HG03521 (cell line): ENCODE measurements around the gene HSBP1.

Experiments
- ATAC-seq: cut with Tn5 transposase; IDR thresholded peaks from one replicate; pipeline ENCODE4 v1.9.1; 2021; ENCODE audit warnings: mild to moderate bottlenecking, moderate library complexity; ENCODE audit not compliant: unreplicated experiment

The HSBP1 gene

GRCh38 chr16:83835586-83836566, 28.1 kb downstream of the HSBP1 start:
- no peak for ATAC-seq

- no peak for ATAC-seq
These were observed 29.8 kb downstream of the HSBP1 start for GRCh38 chr16:83837566-83837965.

DNA sequence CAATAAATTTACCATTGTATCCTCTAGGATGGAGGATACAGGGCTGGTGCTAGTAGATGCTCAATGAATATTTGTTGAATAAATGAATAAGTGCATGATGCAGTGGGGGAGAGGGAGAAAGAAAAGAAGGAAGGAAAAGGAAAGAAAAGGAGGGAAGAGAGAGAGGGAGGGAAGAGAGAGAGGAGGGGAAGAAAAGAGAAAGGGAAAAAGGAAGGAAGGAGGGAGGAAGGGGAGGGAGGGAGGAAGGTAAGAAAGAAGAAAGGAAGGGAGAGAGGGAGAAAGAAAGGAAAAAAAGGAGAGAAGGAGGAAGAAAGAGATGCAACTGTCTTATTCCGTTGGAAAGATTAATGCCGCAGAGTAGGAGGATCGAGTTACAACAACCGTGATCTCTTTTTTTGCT, 30.4 kb downstream of the HSBP1 start:
- ATAC-seq = no peak

GRCh38 chr16:83839561-83839960, 31.8 kb downstream of the HSBP1 start:
- no peak for ATAC-seq

- no peak for ATAC-seq
These were observed 32.4 kb downstream of the HSBP1 start for GRCh38 chr16:83840060-83840617.

DNA sequence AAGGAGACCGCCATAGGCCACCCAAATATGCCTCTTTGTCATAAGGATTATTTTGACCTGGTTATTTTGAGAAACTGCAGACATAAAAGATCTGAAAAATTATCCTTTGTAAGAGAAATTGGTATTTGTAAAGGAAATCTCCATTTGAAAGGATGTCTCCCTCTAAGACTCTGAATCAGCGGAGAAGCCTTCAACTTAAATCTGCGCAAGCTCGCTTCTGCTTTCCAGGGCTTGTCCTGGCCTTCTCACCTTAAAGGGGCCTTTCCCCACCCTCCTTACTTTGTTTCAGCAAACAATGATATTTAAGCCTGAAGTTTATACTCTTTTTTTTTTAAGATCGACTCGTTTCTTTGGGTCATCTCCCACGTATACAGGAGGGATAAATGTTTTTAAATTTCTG, 34.5 kb downstream of the HSBP1 start:
- ATAC-seq = no peak

DNA sequence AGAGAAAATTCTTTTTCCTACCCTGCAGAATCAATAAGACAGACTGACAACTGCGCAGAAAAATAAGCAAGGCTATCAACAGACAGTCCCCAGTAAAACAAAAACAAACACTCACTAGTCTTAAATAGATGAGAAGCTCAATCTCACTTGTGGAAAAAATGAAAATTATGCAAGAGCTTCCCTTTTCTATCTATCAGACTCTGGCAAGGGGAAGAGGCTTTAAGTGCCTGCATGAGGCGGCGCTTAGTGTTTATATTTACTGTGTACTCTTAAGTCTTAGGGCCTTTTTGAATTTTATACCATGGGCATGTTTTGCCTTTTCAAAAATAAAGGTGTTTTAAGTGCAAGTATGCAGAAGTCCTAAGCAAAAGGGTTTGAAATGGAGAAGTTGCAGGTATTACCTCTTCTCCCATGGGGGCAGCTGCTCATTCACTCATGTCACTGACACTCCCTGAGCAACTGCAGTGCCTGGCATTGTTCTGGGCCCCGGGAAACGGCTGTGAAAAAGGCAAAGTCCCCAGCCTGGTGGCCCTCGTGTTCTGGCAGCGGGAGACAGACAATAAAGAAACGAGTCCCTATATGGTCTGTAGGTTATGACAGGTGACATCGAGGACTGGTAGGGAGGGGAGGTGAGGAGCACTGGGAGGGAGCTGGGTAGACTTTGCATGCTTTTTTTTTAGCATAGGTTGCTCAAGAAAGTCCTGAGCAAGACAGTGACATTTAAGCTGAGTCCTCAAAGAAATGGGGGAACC, 35.2 kb downstream of the HSBP1 start:
- ATAC-seq = no peak

GRCh38 chr16:83843657-83844056, 35.9 kb downstream of the HSBP1 start:
- ATAC-seq = no peak

- no peak for ATAC-seq
These were observed 37.5 kb downstream of the HSBP1 start for GRCh38 chr16:83845263-83845662.

GRCh38 chr16:83847371-83848225, 39.8 kb downstream of the HSBP1 start:
- ATAC-seq = no peak

- ATAC-seq = no peak
These were observed 41.6 kb downstream of the HSBP1 start for GRCh38 chr16:83849421-83849820.

- no peak for ATAC-seq
These were observed 43.2 kb downstream of the HSBP1 start for GRCh38 chr16:83850947-83851346.

DNA sequence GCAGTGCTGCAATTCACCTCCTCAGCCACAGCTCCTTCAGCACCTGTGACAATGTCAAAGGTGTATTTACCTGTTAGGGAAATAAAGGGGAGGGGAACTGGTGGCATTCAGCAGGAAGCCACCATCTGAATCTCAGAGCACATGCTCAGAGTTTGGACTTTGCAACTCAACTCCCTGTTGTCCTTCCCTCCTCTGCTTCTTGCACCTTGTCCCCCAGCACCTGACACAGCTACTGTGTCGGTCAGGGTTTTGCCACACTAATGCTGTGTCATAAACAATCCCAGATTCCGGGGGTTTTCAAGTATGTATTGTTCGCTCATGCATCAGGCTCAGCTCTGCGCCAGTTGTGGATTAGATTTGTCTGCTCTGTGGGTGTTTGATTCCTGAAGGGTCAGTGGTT, 43.7 kb downstream of the HSBP1 start:
- no peak for ATAC-seq

DNA sequence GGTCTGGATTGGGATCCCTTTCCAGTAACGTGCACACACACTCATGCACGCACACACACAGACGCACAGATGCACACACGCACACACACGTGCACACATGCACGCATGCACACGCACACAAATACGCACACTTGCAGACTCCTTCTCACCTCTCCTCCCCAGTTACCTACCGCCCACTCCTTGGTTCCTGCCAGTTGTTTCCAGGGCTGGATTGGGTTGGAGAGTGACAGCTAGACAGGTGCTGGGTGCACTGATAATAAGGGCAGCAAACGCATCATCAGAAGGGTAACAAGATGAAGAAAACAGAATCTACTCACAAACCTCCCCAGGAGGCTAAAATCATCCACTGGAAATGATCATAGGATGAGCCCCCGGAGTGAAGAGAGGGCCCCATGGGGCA, 45.0 kb downstream of the HSBP1 start:
- ATAC-seq = no peak

GRCh38 chr16:83853834-83854233, 46.1 kb downstream of the HSBP1 start:
- ATAC-seq = no peak

- no peak for ATAC-seq
These were observed 46.6 kb downstream of the HSBP1 start for GRCh38 chr16:83854420-83854819.

DNA sequence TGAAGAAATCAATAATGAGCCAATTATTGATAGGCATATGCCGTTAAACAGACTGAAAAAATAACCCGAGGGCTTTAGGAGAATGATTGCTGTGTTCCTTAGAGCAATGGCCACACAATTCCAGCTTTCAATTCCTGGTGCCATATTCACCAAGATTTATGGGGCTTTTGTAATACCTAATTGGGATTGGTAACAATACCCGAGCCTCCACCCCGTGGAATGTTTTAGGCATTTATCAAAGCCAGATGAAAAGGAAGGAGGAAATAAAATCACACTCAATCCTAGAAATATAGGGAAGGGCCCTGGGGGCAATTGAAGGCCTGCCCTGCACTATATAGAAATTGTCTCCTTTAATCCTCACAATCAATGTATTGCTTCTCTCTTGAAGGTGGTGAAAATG, 49.0 kb downstream of the HSBP1 start:
- no peak for ATAC-seq

DNA sequence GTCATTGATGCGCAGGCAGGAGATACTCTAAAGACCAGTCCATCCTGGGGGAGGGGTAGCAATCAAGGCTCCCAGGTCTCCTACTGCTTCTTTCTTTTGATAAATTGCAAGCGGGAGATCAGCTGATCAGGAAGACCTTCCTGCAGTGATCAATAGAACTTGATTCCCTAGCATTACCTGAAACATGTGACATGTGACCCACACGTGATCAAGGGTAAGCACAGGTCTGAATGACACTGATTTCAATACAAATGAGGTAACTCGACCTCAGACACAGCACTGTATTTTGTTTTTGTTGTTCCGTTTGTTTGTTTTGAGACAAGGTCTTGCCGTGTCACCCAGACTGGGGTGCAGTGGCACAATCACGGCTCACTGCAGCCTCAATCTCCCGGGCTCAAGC, 51.5 kb downstream of the HSBP1 start:
- no peak for ATAC-seq

DNA sequence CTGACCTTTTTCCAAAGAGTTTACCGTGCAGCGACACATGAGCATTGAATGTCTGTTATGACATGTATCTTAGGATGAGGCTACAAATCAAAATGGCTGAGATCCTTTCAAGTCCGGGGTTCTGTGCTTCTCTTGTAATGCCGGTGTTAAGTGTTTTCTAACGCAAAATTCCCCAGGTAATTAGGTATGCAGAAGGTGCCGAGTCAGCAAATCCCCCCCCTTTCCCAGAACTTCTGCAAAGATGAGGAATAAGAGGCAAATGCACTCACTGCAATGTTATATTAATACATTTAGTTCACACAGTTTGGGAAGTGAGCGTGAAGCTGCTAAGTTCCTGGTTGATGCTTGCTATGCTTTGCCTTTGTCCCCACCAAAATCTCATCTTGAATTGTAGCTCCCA, 54.9 kb downstream of the HSBP1 start:
- no peak for ATAC-seq

DNA sequence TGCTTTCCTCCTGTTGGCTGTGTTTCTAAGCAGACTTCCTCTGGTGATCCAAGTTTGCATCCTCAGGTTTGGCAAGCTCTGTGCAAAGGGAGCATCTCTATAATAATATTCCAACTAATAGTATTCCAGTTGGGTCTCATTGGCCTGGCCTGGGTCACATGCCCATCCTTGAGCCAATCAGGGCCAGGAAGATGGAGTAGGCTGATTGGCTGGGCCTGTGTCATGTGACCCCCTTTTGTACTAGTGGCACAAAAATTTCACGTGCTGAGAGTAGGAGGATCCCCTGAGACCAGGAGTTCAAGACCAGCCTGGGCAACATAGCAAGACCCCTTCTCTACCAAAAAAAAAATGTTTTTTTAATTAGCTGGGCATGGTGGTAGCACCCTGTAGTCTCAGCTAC, 55.9 kb downstream of the HSBP1 start:
- ATAC-seq = no peak
